Measurements from ENCODE around the gene OR7G1. TPM values are rescaled to one million over a fixed set of nuclear protein-coding genes. Genes with fewer than 3 reads are reported as not detected.

OR7G1 gene
- total and polyA plus RNA-seq, 2 of the 4 experiments (the other 2 are of a cell fraction): not detected

GRCh38 chr19:9150650-9151049 is 35.1 kb upstream of the OR7G1 start:
- H3K4me3 ChIP-seq (ENCODE audit: insufficient read depth, low read depth, low read length): no peak overlapping the region
- H3K9me1 ChIP-seq (ENCODE audit: insufficient read depth, low read length): no peaks in the 10 kb centered on the region
- no peak overlapping the region for H4K91ac ChIP-seq (ENCODE audit: insufficient read depth, low read depth, low read length)
- H3K4ac ChIP-seq (ENCODE audit: low read depth, low read length): no peak overlapping the region
- no peak overlapping the region for H3K18ac ChIP-seq (ENCODE audit: low read depth, low read length)
- WGBS, 2 experiments (ENCODE audit: extremely low coverage in 2 of 2, insufficient read length in 1 of 2): no CpG with 5 or more reads among the region's 5 CpGs
- DNase-seq (no peak), ATAC-seq (ENCODE audit: low read depth) (no peak)
- no peaks in the 10 kb centered on the region for H3K4me1 ChIP-seq (ENCODE audit: control insufficient read depth, insufficient read depth, low read length)
- intact Hi-C loops (cut with micrococcal nuclease): no loop called here
- no peak overlapping the region for H3K27ac ChIP-seq (ENCODE audit: insufficient read depth, low read length)
- H2BK120ac ChIP-seq (ENCODE audit: low read depth, low read length): no peak overlapping the region
- H2BK20ac ChIP-seq (ENCODE audit: low read depth, low read length): no peak overlapping the region
- TF ChIP-seq RFX5 (IDR thresholded peaks at IDR 0.05; ENCODE audit: low read depth, low read length): no peak
- no peak for TF ChIP-seq CHD1 (IDR thresholded peaks at IDR 0.05; ENCODE audit: low read depth, low read length)
- no peak for TF ChIP-seq BHLHE40 (IDR thresholded peaks at IDR 0.05; ENCODE audit: low read depth, low read length)
- no peak for TF ChIP-seq NFE2L2 (IDR thresholded peaks at IDR 0.05; ENCODE audit: low read depth, low read length)
- TF ChIP-seq FOS (IDR thresholded peaks at IDR 0.05; ENCODE audit: low read depth, low read length): no peak
- TF ChIP-seq MAFK (IDR thresholded peaks at IDR 0.05; ENCODE audit: low read depth, low read length): no peak
- TF ChIP-seq, protein P1, sequence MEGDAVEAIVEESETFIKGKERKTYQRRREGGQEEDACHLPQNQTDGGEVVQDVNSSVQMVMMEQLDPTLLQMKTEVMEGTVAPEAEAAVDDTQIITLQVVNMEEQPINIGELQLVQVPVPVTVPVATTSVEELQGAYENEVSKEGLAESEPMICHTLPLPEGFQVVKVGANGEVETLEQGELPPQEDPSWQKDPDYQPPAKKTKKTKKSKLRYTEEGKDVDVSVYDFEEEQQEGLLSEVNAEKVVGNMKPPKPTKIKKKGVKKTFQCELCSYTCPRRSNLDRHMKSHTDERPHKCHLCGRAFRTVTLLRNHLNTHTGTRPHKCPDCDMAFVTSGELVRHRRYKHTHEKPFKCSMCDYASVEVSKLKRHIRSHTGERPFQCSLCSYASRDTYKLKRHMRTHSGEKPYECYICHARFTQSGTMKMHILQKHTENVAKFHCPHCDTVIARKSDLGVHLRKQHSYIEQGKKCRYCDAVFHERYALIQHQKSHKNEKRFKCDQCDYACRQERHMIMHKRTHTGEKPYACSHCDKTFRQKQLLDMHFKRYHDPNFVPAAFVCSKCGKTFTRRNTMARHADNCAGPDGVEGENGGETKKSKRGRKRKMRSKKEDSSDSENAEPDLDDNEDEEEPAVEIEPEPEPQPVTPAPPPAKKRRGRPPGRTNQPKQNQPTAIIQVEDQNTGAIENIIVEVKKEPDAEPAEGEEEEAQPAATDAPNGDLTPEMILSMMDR (conservative IDR thresholded peaks at IDR 0.05; ENCODE audit: low read depth, low read length): no peak
- no peak for TF ChIP-seq MAZ (IDR thresholded peaks at IDR 0.05; ENCODE audit: borderline replicate concordance, low read depth, low read length)
- TF ChIP-seq SMC3 (IDR thresholded peaks at IDR 0.05; ENCODE audit: low read depth, low read length): no peak
- no peak for TF ChIP-seq RCOR1 (IDR thresholded peaks at IDR 0.05; ENCODE audit: insufficient replicate concordance, low read length)
- no peak for TF ChIP-seq CEBPB (IDR thresholded peaks at IDR 0.05; ENCODE audit: low read depth, low read length)
- TF ChIP-seq, protein P2, sequence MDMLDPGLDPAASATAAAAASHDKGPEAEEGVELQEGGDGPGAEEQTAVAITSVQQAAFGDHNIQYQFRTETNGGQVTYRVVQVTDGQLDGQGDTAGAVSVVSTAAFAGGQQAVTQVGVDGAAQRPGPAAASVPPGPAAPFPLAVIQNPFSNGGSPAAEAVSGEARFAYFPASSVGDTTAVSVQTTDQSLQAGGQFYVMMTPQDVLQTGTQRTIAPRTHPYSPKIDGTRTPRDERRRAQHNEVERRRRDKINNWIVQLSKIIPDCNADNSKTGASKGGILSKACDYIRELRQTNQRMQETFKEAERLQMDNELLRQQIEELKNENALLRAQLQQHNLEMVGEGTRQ (IDR thresholded peaks at IDR 0.05; ENCODE audit: low read depth, low read length): no peak
- H2AFZ ChIP-seq (replicated peaks; ENCODE audit: low read length, poor library complexity): no peak overlapping the region
- H3K9ac ChIP-seq (ENCODE audit: low read depth, low read length): no peak overlapping the region
- no peak overlapping the region for H2BK5ac ChIP-seq (ENCODE audit: low read depth, low read length, poor library complexity, severe bottlenecking)
- H4K20me1 ChIP-seq (ENCODE audit: insufficient read depth, low read length): peaks cover 21% of the 10 kb centered on the region
- H3K36me3 ChIP-seq (ENCODE audit: control insufficient read depth, insufficient read depth, low read length): peaks cover 37% of the 10 kb centered on the region
- in situ Hi-C loops (cut with MboI; ENCODE audit: low sequenced_read_pairs): no loop called here
- no peak overlapping the region for H3K14ac ChIP-seq (replicated peaks; ENCODE audit: low read depth, low read length)
- POLR2A ChIA-PET (ENCODE audit: unreplicated experiment): no interaction called here
- H3K56ac ChIP-seq (ENCODE audit: extremely low read depth, insufficient read depth, low read length): no peak overlapping the region
- no TSS peak for BruUV-seq (replicated peaks)
- H2AK9ac ChIP-seq (replicated peaks; ENCODE audit: low read depth, low read length, poor library complexity): no peak overlapping the region
- H2AK5ac ChIP-seq (ENCODE audit: low read depth, low read length): no peak overlapping the region
- no peak overlapping the region for H3K4me2 ChIP-seq (ENCODE audit: low read depth, low read length)
- CTCF ChIA-PET: no interaction called here
- no peak overlapping the region for H2BK15ac ChIP-seq (ENCODE audit: low read depth, low read length)
- no peak overlapping the region for H4K5ac ChIP-seq (ENCODE audit: low read depth, low read length)
- peaks cover 51% of the 10 kb centered on the region for H3K9me3 ChIP-seq (ENCODE audit: control insufficient read depth, insufficient read depth, low read length)
- peaks cover 17 to 21% of the 10 kb centered on the region in 2 experiments for H3K79me1 ChIP-seq (ENCODE audit: low read depth in 1 of 2, low read length in 2 of 2)
- H4K8ac ChIP-seq (ENCODE audit: low read depth in 2 of 2, low read length in 2 of 2): no peak overlapping the region
- no peaks in the 10 kb centered on the region for H3K27me3 ChIP-seq (ENCODE audit: control insufficient read depth, insufficient read depth, low read length)
- no peak overlapping the region for H3K23ac ChIP-seq (ENCODE audit: low read depth, low read length)
- dilution Hi-C loops (cut with HindIII; ENCODE audit: low sequenced_read_pairs, unreplicated experiment): no loop called here
